ENCODE results near the gene FATE1. TPM values are rescaled to one million over a fixed set of nuclear protein-coding genes. Genes with fewer than 3 reads are reported as not detected.

Gene FATE1
- polyA plus RNA-seq, 1 donor from 2014 or later = not detected

DNA sequence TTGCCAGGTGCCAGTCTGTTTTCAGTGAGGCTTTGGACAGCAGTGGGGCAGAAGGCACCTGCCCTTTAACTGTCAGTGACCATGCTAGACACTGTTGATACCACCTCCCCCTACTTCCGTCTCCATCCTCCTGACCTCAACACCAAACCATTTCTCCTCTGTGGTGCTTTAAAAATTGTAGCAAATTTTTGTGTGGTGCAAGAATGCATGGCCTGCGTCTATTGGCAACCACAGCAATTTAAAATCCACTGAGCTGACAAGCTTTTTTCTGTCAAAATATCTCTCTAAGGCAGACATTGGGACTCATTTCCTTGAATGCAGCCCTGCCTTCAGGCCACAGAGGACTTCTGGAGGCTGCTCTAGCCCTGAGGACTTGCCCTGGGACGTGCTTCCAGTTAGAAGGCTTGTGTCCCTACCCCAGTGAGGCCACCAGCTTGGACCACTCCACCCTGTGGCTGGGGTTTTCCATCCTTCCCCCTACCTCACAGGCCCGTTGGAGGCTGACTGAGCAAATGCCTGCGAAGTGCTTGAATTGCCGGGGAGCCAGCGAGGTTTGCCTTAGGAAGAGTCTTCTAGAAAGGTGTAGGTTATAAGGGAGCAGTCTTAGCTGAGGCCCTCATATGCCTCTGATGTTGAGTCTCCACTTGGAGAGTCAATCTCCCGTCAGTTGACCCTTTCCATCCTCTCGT is 13.7 kb upstream of the FATE1 start:
- Histone ChIP-seq H3K4me3 (ENCODE audit: low read length) (no peak overlapping the region), H2AFZ (ENCODE audit: low read depth, low read length) (no peak overlapping the region), H3K4me2 (ENCODE audit: low read length) (no peak overlapping the region), H3K9me2 (ENCODE audit: insufficient read depth, low read length) (no peaks in the 10 kb centered on the region), H3K36me3 (ENCODE audit: insufficient read depth, low read length) (no peaks in the 10 kb centered on the region), H3K9ac (ENCODE audit: low read length) (no peak overlapping the region), H3K79me2 (replicated peaks; ENCODE audit: insufficient read depth, low read length) (no peaks in the 10 kb centered on the region), H3F3A (ENCODE audit: insufficient read depth, low read length, poor library complexity, severe bottlenecking) (no peaks in the 10 kb centered on the region), H3K27me3 (ENCODE audit: insufficient read depth, low read depth, low read length) (no peaks in the 10 kb centered on the region), H3K27ac (ENCODE audit: low read length) (no peak overlapping the region), H3K9me3 (ENCODE audit: low read length) (no peaks in the 10 kb centered on the region), H4K20me1 (ENCODE audit: insufficient read depth) (no peaks in the 10 kb centered on the region)
- TF ChIP-seq EZH2 (IDR thresholded peaks at IDR 0.05; ENCODE audit: borderline replicate concordance, insufficient read depth, low read length, poor library complexity, severe bottlenecking) (no peak), MXI1 (conservative IDR thresholded peaks at IDR 0.05; ENCODE audit: poor library complexity, severe bottlenecking) (no peak), TAF1 (IDR thresholded peaks at IDR 0.05; ENCODE audit: low read depth) (no peak), EP300 (conservative IDR thresholded peaks at IDR 0.05; ENCODE audit: poor library complexity, severe bottlenecking) (no peak), SMC3 (conservative IDR thresholded peaks at IDR 0.05; ENCODE audit: poor library complexity) (no peak), RAD21 (conservative IDR thresholded peaks at IDR 0.05) (no peak), POLR2AphosphoS5 (IDR thresholded peaks at IDR 0.05) (no peak)
- TF ChIP-seq, protein P1, sequence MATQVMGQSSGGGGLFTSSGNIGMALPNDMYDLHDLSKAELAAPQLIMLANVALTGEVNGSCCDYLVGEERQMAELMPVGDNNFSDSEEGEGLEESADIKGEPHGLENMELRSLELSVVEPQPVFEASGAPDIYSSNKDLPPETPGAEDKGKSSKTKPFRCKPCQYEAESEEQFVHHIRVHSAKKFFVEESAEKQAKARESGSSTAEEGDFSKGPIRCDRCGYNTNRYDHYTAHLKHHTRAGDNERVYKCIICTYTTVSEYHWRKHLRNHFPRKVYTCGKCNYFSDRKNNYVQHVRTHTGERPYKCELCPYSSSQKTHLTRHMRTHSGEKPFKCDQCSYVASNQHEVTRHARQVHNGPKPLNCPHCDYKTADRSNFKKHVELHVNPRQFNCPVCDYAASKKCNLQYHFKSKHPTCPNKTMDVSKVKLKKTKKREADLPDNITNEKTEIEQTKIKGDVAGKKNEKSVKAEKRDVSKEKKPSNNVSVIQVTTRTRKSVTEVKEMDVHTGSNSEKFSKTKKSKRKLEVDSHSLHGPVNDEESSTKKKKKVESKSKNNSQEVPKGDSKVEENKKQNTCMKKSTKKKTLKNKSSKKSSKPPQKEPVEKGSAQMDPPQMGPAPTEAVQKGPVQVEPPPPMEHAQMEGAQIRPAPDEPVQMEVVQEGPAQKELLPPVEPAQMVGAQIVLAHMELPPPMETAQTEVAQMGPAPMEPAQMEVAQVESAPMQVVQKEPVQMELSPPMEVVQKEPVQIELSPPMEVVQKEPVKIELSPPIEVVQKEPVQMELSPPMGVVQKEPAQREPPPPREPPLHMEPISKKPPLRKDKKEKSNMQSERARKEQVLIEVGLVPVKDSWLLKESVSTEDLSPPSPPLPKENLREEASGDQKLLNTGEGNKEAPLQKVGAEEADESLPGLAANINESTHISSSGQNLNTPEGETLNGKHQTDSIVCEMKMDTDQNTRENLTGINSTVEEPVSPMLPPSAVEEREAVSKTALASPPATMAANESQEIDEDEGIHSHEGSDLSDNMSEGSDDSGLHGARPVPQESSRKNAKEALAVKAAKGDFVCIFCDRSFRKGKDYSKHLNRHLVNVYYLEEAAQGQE (IDR thresholded peaks at IDR 0.05; ENCODE audit: borderline replicate concordance) = no peak
- TF ChIP-seq, protein P2, sequence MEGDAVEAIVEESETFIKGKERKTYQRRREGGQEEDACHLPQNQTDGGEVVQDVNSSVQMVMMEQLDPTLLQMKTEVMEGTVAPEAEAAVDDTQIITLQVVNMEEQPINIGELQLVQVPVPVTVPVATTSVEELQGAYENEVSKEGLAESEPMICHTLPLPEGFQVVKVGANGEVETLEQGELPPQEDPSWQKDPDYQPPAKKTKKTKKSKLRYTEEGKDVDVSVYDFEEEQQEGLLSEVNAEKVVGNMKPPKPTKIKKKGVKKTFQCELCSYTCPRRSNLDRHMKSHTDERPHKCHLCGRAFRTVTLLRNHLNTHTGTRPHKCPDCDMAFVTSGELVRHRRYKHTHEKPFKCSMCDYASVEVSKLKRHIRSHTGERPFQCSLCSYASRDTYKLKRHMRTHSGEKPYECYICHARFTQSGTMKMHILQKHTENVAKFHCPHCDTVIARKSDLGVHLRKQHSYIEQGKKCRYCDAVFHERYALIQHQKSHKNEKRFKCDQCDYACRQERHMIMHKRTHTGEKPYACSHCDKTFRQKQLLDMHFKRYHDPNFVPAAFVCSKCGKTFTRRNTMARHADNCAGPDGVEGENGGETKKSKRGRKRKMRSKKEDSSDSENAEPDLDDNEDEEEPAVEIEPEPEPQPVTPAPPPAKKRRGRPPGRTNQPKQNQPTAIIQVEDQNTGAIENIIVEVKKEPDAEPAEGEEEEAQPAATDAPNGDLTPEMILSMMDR (IDR thresholded peaks at IDR 0.05; ENCODE audit: poor library complexity, severe bottlenecking) = no peak

DNA sequence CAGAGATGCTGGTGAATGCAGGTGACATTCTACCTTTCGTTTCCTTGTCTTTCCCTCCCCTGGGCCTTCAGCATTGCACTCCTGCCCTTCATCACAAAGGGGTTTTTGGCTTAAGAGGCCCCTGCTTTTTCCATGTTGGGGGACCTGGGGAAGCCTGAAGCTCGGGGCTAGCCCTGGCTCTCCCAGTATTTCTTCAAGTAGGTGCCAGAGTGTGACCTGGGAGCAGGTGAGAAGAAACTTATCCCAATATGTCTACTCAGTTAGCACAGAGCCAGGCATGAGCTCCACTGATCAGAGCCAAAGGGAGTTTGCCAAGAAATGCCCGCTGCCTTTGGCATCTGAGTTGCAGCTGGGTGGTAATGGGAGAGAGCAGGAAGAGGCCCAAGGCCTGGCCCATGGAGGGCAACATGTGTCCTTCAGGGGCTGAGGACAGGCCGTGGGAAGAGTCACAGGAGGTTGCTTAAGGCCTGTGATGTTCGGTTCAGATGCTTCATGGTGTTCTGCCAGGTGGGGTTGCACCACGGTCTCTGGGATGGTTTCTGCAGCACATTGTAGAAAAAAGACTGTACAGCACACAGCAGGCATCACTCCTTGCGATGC is 13.0 kb upstream of the FATE1 start:
- Histone ChIP-seq H2AFZ (ENCODE audit: low read depth, low read length) (no peak overlapping the region), H3K79me2 (replicated peaks; ENCODE audit: insufficient read depth, low read length) (no peaks in the 10 kb centered on the region), H3K4me2 (ENCODE audit: low read length) (no peak overlapping the region), H4K20me1 (ENCODE audit: insufficient read depth) (no peaks in the 10 kb centered on the region), H3K27ac (ENCODE audit: low read length) (no peak overlapping the region), H3K9me2 (ENCODE audit: insufficient read depth, low read length) (no peaks in the 10 kb centered on the region), H3K4me3 (ENCODE audit: low read length) (no peak overlapping the region), H3F3A (ENCODE audit: insufficient read depth, low read length, poor library complexity, severe bottlenecking) (no peaks in the 10 kb centered on the region), H3K9me3 (ENCODE audit: low read length) (no peaks in the 10 kb centered on the region), H3K36me3 (ENCODE audit: insufficient read depth, low read length) (no peaks in the 10 kb centered on the region), H3K27me3 (ENCODE audit: insufficient read depth, low read depth, low read length) (no peaks in the 10 kb centered on the region), H3K9ac (ENCODE audit: low read length) (no peak overlapping the region)
- TF ChIP-seq EP300 (conservative IDR thresholded peaks at IDR 0.05; ENCODE audit: poor library complexity, severe bottlenecking) (no peak), POLR2AphosphoS5 (IDR thresholded peaks at IDR 0.05) (no peak), SMC3 (conservative IDR thresholded peaks at IDR 0.05; ENCODE audit: poor library complexity) (no peak), EZH2 (IDR thresholded peaks at IDR 0.05; ENCODE audit: borderline replicate concordance, insufficient read depth, low read length, poor library complexity, severe bottlenecking) (no peak), TAF1 (IDR thresholded peaks at IDR 0.05; ENCODE audit: low read depth) (no peak), RAD21 (conservative IDR thresholded peaks at IDR 0.05) (no peak)
